22Rv1 (cell line): ENCODE measurements around the gene KIF1A.
"Not testable (repeated sequence)": the region's sequence is repeated elsewhere in the genome, so short reads cannot be mapped to it uniquely, and the experiment has no call there.

Experiments used
- H3K27ac ChIP-seq: fragments of 450-650 bp; 2 replicates; pipeline ENCODE4 v1.5.1; 2017
- ZFX ChIP-seq: fragments of 450-650 bp; IDR thresholded peaks from 2 replicates; pipeline ENCODE4 v1.6.1; 2017; ENCODE audit warnings: antibody characterized with exemption, borderline replicate concordance
- TF ChIP-seq, protein P1 (sequence below): fragments of 450-650 bp; IDR thresholded peaks from 2 replicates; pipeline ENCODE4 v1.5.1; 2017; ENCODE audit warnings: mild to moderate bottlenecking

KIF1A gene

GRCh38 chr2:240782221-240782885, 37.7 kb downstream of the KIF1A start:
- TF ChIP-seq, protein P1, sequence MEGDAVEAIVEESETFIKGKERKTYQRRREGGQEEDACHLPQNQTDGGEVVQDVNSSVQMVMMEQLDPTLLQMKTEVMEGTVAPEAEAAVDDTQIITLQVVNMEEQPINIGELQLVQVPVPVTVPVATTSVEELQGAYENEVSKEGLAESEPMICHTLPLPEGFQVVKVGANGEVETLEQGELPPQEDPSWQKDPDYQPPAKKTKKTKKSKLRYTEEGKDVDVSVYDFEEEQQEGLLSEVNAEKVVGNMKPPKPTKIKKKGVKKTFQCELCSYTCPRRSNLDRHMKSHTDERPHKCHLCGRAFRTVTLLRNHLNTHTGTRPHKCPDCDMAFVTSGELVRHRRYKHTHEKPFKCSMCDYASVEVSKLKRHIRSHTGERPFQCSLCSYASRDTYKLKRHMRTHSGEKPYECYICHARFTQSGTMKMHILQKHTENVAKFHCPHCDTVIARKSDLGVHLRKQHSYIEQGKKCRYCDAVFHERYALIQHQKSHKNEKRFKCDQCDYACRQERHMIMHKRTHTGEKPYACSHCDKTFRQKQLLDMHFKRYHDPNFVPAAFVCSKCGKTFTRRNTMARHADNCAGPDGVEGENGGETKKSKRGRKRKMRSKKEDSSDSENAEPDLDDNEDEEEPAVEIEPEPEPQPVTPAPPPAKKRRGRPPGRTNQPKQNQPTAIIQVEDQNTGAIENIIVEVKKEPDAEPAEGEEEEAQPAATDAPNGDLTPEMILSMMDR: no peak
- TF ChIP-seq ZFX: no peak

GRCh38 chr2:240781471-240782220, 38.4 kb downstream of the KIF1A start:
- H3K27ac ChIP-seq: no peak overlapping the region
- TF ChIP-seq, protein P1: no peak
- no peak for TF ChIP-seq ZFX

More at GRCh38 chr2:240782221-240782885, 37.7 kb downstream of the KIF1A start:
- H3K27ac ChIP-seq: no peak overlapping the region

DNA sequence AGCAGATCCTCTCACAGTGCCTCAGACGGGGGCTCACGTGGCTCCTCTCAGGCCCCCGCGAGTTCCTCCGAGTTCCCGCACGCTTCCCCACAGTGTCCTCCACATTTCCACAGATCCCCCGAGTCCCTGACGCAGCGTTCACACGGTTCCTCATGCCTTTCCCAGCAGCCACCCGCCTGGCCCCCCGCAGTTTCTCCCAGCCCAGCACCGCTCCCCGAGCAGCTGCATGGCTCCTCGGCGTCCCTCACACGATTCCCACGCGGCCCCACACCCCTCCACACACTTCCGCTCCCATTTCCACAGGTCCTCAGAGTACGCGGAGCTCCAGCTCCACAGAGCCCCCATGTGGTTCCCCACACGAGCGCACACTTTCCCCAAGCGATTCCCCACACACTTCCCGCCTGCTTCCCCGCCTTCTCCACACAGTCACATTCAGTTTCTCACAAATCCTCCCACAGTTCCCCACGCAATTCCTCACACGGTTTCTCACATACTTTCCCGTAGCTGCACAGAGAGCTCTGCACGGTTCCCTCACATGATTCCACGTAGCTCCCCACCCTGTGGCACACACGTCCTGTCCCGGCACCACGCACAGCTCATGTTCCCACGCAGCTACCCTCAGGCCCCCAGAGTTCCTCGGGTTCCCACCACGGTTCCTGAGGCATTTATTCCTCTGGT, 39.9 kb downstream of the KIF1A start:
- no peak overlapping the region for H3K27ac ChIP-seq
- no peak for TF ChIP-seq ZFX
- TF ChIP-seq, protein P1: no peak

GRCh38 chr2:240779250-240779832, 40.7 kb downstream of the KIF1A start:
- not testable (repeated sequence) for H3K27ac ChIP-seq

DNA sequence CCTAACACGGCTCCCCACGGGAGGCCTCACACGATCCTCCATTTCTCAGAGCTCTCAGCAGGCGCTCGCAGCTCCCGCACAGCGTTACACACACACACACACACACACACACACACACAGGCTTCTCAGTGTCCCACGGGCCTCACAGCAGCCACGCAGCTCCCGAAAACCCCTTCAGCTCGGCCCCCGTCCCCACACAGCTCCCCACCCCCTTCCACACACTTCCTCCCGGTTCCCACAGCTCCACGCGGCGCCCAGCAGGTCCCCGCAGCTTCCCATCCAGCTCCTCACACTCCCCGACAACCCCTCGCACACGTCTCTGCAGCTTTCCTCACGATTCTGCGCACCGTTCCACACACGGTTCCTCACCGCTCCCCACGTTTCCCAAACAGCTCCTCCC, 41.6 kb downstream of the KIF1A start:
- H3K27ac ChIP-seq: no peak overlapping the region
- TF ChIP-seq, protein P1: no peak
- no peak for TF ChIP-seq ZFX

DNA sequence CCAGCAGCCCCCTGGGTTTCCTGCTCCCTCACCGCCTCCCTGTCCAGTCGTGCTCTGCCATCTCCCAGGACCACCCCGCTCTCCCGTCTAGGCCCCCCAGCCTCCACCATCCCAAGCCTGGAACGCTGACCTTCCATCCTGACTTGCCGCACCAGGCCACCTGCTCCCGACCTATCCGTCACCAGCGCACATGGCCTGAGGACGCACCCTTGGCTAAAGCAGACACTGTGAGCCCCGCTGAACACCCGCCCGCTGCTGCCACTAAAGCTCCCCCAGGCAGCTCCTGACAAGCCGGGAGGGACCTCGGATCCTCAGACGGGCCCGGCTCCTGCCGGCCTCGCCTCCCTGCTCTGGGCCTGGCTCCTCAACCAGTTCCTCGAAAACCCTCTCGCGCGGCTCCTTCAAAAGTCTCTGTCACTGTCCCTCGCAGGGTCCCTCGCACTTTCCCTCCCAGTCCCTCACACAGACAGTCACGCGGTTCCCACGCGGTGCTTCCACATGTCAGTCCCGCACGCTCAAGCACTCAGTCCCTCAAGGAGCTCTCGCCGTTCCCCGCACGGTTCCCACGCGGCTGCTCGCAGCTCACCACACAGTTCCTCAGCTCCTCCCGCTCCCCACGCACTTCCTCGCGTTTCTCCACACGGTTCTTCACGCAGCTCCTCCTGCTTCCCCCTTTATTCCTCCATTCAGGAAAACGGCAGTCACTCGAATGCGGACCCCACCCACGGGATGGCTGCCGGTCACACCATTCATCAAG, 42.4 kb downstream of the KIF1A start:
- TF ChIP-seq ZFX: no peak
- TF ChIP-seq, protein P1: no peak
- no peak overlapping the region for H3K27ac ChIP-seq

GRCh38 chr2:240775905-240776304, 44.1 kb downstream of the KIF1A start:
- H3K27ac ChIP-seq: no peak overlapping the region
- no peak for TF ChIP-seq ZFX
- TF ChIP-seq, protein P1: no peak
